ENCODE results near the gene FMO1.
"Not testable (repeated sequence)": the region's sequence is repeated elsewhere in the genome, so short reads cannot be mapped to it uniquely, and the experiment has no call there.

The FMO1 gene

DNA sequence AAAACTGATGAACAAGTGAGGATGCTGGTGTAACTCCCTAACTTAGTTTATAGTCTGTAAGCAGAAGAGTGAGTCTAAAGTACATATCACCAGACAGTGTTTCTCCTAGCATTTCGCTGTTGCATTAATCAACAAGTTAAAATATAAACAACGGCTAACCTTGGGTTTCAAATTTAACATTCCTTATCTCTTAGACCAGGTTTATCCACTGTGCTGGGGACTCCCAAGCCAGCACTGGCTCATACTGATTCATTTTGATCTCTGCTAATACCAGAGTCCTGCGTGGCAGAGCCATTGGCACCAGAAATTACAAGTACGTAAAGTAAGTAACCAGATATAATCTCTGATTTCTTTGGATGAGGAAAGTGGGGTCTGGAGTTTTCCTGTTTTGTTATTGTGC lies at the start of gene FMO1:
Gene FMO1, plus strand, starts transcription at position 193 of the 400 bp plus-strand sequence. CDS start 9,594 bp downstream, outside the sequence.
- DNase-seq (ENCODE audit: low read depth in 2 of 2): no peak

- no peak for DNase-seq (ENCODE audit: low read depth in 2 of 2)
These were observed 44.0 kb upstream of the FMO1 start for GRCh38 chr1:171204296-171204695.

- DNase-seq (ENCODE audit: low read depth in 2 of 2): no peak
These were observed 41.9 kb upstream of the FMO1 start for GRCh38 chr1:171206204-171206977.

DNA sequence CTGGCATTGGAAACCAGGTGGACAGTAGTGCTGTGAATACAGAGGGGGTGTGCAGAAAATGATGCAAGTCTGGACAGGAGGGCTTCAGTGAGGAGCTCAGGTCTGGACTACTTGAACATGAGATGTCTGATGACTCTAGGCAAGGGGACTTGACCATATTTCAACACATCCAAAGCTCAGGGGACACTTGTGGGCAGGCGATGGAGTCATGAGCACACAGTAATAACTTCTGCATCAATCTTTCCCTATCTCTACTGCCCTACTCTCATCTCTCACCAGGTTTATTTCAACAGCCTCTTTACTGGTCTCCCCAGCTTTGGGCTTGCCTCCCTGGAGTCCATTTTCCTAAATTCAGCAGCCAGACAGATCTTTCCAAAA lies 41.3 kb upstream of the FMO1 start:
- DNase-seq (ENCODE audit: low read depth in 2 of 2): no peak

DNA sequence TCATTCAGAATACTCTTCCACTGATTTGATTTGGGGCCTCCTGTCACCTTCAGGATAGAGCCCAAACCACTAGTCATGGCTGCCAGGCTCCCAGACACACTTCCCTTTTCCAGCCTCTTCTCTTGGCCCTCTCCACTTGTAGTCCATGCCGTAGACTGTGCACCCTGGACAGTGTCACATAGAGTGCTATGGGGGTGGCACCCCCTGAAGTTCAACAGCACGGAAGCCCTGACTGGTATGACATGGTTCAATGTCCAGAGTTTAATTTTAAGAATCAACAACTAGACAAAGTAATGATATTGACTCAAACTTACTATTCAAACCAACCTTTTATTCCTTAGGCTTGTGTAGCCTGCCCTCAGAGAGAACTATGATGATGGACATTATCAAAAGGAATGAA lies 40.9 kb upstream of the FMO1 start:
- DNase-seq (ENCODE audit: low read depth in 2 of 2): no peak

GRCh38 chr1:171210355-171210754 lies 37.9 kb upstream of the FMO1 start:
- no peak for DNase-seq (ENCODE audit: low read depth in 2 of 2)

DNA sequence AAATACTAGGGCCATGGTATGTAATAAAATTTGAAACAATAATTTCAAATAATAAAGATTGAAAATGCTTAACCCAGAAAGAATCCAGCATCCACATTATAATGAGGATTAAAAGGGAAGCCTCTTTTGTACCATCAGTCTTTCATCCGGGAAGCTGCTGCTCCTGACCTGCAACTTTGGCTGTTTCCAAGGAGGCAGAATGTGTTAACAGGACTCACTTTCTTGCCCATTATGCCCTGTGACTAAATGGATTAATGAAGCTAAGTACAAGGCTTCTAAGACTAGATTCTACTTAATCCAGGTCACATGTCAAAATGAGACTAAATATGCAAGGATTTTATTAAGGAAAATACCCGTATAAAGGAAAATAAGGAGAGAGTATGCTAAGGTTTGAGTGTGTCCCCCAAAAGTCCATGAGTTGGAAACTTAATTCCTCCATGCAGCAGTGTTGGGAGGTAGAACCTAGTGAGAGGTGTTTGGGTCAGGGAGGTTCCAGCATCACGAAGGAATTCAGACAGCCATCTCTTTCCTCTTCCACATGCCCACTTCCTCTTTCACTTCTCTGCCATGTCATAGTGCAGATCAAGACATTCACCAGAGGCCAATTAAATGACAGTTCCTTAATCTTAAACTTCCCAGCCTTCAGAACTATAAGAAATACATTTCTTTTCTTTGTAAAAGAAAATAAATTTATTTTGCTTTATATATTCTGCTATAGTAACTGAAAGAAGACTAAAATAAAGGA lies 35.5 kb upstream of the FMO1 start:
- DNase-seq (ENCODE audit: low read depth in 2 of 2): no peak

DNA sequence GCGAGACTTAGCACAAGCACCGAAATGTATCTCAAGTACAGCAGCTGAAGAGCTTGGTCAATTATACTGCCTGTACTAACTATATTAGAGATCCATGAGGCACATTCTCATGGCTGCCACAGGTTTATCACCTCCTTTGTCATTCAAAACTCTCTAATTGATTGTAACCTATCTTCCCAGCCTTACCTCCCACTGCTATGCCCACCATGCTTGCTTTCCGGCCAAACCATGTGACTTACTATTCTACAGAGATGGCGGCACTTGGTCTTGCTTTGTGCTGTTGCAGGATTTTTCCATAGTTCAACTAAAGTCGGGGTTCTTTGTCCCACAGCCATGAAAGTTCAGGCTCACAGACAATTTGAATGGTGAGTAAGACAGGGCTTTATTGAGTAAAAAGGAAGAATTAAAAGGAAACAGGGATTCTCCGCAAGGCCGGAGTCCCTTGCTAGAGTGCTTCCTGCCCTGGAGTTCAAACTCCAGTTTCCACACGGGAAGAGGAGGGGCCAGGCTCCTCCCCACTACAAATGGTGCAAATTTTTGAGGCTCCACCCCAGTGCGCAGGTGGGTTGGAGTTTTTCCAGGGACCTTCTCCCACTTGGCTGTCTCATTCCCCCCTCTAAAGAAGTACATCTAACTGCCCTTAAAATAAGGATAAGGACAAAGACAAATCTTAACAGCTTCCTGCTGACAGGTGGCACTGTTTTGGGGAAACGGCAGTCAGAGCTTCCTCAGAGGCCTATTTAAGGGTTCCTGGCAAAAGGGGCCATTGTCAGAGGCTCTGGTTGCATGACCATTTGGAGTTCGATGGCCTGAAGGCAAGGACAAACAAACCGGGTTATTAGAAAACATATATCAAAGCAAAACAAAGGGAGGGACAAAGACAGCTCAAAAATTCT lies 34.5 kb upstream of the FMO1 start:
- no peak for DNase-seq (ENCODE audit: low read depth in 2 of 2)

- DNase-seq (ENCODE audit: low read depth in 2 of 2): no peak
These were observed 30.4 kb upstream of the FMO1 start for GRCh38 chr1:171217658-171218443.

DNA sequence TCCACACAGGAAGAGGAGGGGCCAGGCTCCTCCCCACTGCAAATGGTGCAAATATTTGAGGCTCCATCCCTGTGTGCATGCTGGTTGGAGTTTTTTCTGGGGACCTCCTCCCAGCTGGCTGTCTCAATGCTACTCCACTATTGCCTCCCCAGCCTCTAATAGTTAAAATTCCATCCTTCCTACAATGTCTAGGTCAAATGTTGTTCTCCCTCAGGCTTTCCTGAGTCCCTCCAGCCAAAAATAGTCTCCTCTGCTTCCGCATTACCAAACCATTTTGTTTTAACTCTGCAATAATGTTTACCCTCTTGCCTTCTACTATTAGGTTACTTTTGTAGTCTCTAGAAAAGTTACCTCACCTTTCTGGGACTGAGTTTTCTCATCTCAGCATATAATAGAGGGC lies 29.6 kb upstream of the FMO1 start:
- DNase-seq (ENCODE audit: low read depth in 2 of 2): no peak

- DNase-seq (ENCODE audit: low read depth in 2 of 2): no peak
These were observed 28.8 kb upstream of the FMO1 start for GRCh38 chr1:171219346-171220080.

DNA sequence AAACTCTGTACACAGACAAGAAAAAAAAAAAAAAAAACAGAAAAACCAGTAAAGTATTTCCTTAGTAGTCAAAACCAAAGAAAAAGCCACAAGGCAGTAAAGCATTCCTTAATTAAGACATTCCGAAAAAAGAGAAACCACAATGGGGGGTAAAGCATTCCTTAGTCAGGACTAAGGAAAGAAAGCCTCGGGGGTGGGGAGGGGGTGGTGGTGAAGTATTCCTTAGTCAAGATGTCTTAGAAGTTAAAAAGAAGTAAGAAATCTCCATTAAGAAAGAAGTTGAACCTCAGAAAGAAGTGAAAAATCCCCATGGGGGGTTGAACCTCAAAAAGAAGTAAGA lies 28.2 kb upstream of the FMO1 start:
- DNase-seq (ENCODE audit: low read depth in 2 of 2): no peak

- DNase-seq (ENCODE audit: low read depth in 2 of 2): no peak
These were observed 27.7 kb upstream of the FMO1 start for GRCh38 chr1:171220581-171221054.

- no peak for DNase-seq (ENCODE audit: low read depth in 2 of 2)
These were observed 26.4 kb upstream of the FMO1 start for GRCh38 chr1:171221665-171222591.

DNA sequence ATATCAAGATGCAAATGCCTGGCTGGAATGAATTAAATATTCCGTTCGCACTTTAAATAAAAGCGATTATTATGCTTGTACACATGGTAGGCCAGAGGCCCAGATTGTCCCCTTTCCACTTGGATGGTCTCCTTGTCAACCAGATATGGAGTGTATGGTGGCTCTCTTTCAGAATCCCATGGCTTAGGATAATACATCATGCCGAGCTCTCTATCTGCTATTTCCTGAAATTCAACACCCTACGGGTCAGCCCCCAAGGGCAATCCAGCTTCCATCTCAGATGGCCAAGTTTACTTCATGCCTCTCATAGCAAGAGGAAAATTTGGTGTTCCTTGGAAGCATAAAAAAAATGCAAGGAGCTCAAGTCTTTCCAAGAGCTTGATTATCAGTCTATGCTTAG lies 25.4 kb upstream of the FMO1 start:
- DNase-seq (ENCODE audit: low read depth in 2 of 2): no peak

DNA sequence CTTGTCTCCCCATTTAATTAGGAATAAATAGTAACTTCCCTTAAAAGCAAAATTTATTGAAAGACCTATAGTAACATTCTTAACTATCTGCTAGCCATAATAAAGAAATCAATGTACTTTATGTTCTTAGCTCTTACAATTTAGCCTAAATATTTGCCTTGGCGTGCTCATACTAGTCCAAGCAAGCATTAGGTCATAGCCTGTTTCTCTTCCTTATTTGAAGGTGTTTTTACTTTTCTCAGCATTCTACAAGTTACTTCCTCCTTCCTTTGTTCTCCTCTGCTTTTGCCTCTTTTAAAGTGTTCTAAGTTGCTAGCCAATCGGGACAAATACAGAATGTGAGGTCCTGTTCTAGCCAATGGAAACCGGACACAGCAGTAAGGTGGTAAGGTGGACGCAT lies 24.0 kb upstream of the FMO1 start:
- not testable (repeated sequence) for DNase-seq (ENCODE audit: low read depth in 2 of 2)

DNA sequence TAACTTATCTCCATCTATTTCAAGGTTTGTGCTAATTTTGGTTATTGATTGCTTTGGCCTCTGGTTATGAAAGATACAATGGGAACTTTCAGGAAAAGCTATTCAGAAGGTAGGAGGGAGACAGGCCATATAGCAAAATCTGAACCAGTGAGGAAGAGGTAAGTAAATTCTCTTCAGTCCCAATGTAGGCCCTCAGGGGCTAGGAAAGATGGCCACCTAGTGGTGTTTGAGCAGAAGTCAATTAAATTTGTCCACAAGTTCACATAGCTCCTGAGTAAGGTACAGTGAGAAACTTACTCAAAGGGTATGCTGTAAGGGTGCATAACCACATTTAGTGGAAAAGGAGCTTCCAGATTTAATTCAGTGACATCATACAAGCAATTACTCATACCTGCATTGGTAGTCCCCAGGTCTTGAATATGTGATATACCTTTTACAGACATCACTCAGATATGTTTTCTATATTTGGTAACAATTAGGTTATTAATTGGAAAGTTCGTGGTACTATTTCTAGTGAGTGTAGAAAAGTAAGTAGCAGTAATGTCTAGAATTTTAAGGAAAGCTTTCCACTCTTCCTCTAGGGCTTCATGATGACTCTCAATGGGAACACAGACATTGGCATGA lies 21.4 kb upstream of the FMO1 start:
- no peak for DNase-seq (ENCODE audit: low read depth in 2 of 2)

- DNase-seq (ENCODE audit: low read depth in 2 of 2): no peak
These were observed 17.0 kb upstream of the FMO1 start for GRCh38 chr1:171231326-171231725.

DNA sequence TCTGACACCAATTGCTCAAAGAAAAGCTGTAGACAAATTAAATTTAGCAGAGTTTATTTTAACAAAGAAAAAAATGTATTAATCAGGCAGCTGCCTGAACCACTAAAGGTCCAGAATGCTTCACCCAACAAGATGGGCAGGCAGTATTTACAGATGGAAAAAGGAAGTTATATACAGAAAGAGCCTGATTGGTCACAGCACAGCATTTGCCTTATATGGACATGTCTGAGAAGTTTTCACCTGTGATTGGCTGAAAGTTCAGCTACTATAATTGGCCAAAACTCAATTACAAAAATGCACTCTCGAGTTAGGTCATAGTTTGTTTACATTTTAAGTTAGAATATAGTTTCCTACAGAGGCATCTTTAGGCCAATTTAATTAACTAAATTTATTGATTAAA lies 15.1 kb upstream of the FMO1 start:
- DNase-seq (ENCODE audit: low read depth in 2 of 2): no peak
